K562 (cell line): ENCODE measurements around the gene NRXN3. TPM values are rescaled to one million over a fixed set of nuclear protein-coding genes. Genes with fewer than 3 reads are reported as not detected.

ENCODE experiments used
- ATAC-seq: fragments of 200-7000 bp; cut with Tn5 transposase; 3 replicates; pipeline ENCODE4 v1.9.1; 2020; ENCODE audit warnings: moderate library complexity
- BruUV-seq: library from RNA; stranded (reverse); fragments of 400-500 nt; replicated peaks from 2 replicates; lab custom pipeline; 2021; lab: Mats Ljungman, UMichigan
- CTCF ChIA-PET: fragments of 300-600 bp; formaldehyde crosslinking; extraction: SDS; loops from one replicate; lab custom pipeline; 2021; ENCODE audit warnings: low intra/inter-chr PET ratio; lab: Yijun Ruan, JAX
- POLR2A ChIA-PET: fragments of 300-600, 350-650 bp; sonication (Branson Sonifier 250); formaldehyde crosslinking; extraction: SDS; loops from one replicate; lab custom pipeline; 2021; ENCODE audit warnings: antibody characterized with exemption, inconsistent platforms; lab: Yijun Ruan, JAX
- DNase-seq, 4 experiments: peaks; one replicate each; pipeline versions ENCODE4 v3.0.0 to v3.0.0-alpha.2; 2011 to 2018; ENCODE audit warnings: low spot score in 3 of 4, mixed read lengths in 3 of 4; ENCODE audit errors: extremely low read depth in 1 of 4
- FAIRE-seq: peaks from 2 replicates; lab custom pipeline; 2011; peaks lifted over from hg19 to GRCh38; lab: Jason Lieb, UNC
- H2AFZ ChIP-seq: 2 replicates; pipeline ENCODE4 v1.6.0; 2011; ENCODE audit warnings: low read depth, low read length, control low read depth, inconsistent platforms
- H3K27ac ChIP-seq: fragments of 200-600 bp; 3 replicates; pipeline ENCODE4 v1.8.0; 2011; ENCODE audit warnings: low read depth, mild to moderate bottlenecking, control low read depth, inconsistent platforms, low read length, moderate library complexity, mixed read lengths; ENCODE audit errors: extremely low read depth
- H3K27me3 ChIP-seq, 2 experiments: fragments of 300-600 bp in 1 of 2; 2 replicates in 1 of 2; 3 replicates in 1 of 2; pipeline versions ENCODE4 v1.6.0 to v1.8.0; 2011; ENCODE audit warnings: inconsistent platforms in 2 of 2, low read length in 2 of 2, mild to moderate bottlenecking in 1 of 2, mixed read lengths in 1 of 2, moderate library complexity in 1 of 2; ENCODE audit not compliant: control insufficient read depth in 2 of 2, insufficient read depth in 2 of 2
- H3K36me3 ChIP-seq: fragments of 300-600 bp; 3 replicates; pipeline ENCODE4 v1.8.0; 2011; ENCODE audit warnings: mild to moderate bottlenecking, low read length, inconsistent platforms; ENCODE audit not compliant: control insufficient read depth, insufficient read depth
- H3K4me1 ChIP-seq, 2 experiments: fragments of 200-600 bp in 1 of 2; replicated peaks in 1 of 2; 2 replicates in 1 of 2; 3 replicates in 1 of 2; pipeline versions ENCODE4 v1.5.1 to v1.8.0; 2011; ENCODE audit warnings: inconsistent platforms in 2 of 2, low read length in 2 of 2, mild to moderate bottlenecking in 1 of 2, mixed read lengths in 1 of 2, moderate library complexity in 1 of 2; ENCODE audit not compliant: control insufficient read depth in 2 of 2, insufficient read depth in 2 of 2
- H3K4me2 ChIP-seq: 2 replicates; pipeline ENCODE4 v1.6.1; 2011; ENCODE audit warnings: low read length, control low read depth, inconsistent platforms, mixed read lengths; ENCODE audit not compliant: insufficient read depth
- H3K4me3 ChIP-seq: fragments of 200-600 bp; sonication (generic), shearing (Covaris generic); 2 replicates; pipeline ENCODE4 v1.5.1; 2016; ENCODE audit warnings: control low read depth, inconsistent platforms
- H3K79me2 ChIP-seq: fragments of 200-600 bp; 3 replicates; pipeline ENCODE4 v1.8.0; 2011; ENCODE audit warnings: low read length, inconsistent platforms; ENCODE audit not compliant: control insufficient read depth, insufficient read depth
- H3K9ac ChIP-seq, 2 experiments: 2 replicates each; pipeline versions ENCODE4 v1.6.0 to v1.6.1; 2011; ENCODE audit warnings: low read depth in 2 of 2, low read length in 2 of 2, control low read depth in 1 of 2, inconsistent platforms in 1 of 2, mild to moderate bottlenecking in 1 of 2, mixed read lengths in 1 of 2; ENCODE audit not compliant: insufficient read depth in 1 of 2
- H3K9me1 ChIP-seq: one replicate; pipeline ENCODE4 v1.6.0; 2011; ENCODE audit warnings: inconsistent platforms, mild to moderate bottlenecking, low read length, moderate library complexity; ENCODE audit not compliant: control insufficient read depth, insufficient read depth
- H3K9me3 ChIP-seq: replicated peaks from 2 replicates; pipeline ENCODE4 v1.5.1; 2011; ENCODE audit warnings: low read depth, low read length, inconsistent platforms; ENCODE audit not compliant: control insufficient read depth, insufficient read depth
- H4K20me1 ChIP-seq: replicated peaks from 2 replicates; pipeline ENCODE4 v1.6.1; 2011; ENCODE audit warnings: low read length, inconsistent platforms, mixed read lengths; ENCODE audit not compliant: control insufficient read depth, insufficient read depth
- ARID1B ChIP-seq: fragments of 450-650 bp; IDR thresholded peaks from 2 replicates; pipeline ENCODE4 v1.6.1; 2016; ENCODE audit warnings: antibody characterized with exemption, mild to moderate bottlenecking, inconsistent platforms
- BRCA1 ChIP-seq, 2 experiments: fragments of 450-650 bp in 1 of 2; sonication (generic) in 1 of 2; formaldehyde crosslinking in 1 of 2; IDR thresholded peaks; 2 replicates each; pipeline versions ENCODE4 v1.5.0 to v1.6.1; 2017 to 2020; ENCODE audit warnings: mild to moderate bottlenecking in 1 of 2, missing genetic modification reagents in 1 of 2
- BRD9 ChIP-seq: fragments of 450-650 bp; IDR thresholded peaks from 2 replicates; pipeline ENCODE4 v1.6.1; 2018; ENCODE audit warnings: low read depth; ENCODE audit not compliant: partially characterized antibody
- L3MBTL2 ChIP-seq: fragments of 450-650 bp; IDR thresholded peaks from 2 replicates; pipeline ENCODE4 v1.6.1; 2016; ENCODE audit warnings: mild to moderate bottlenecking, moderate library complexity
- NELFE ChIP-seq: IDR thresholded peaks from 2 replicates; pipeline ENCODE4 v1.6.1; 2011; ENCODE audit warnings: mild to moderate bottlenecking; ENCODE audit not compliant: insufficient read depth, insufficient read length
- ZC3H4 ChIP-seq: sonication (generic); formaldehyde crosslinking; IDR thresholded peaks from 2 replicates; pipeline ENCODE4 v1.9.0; 2021; ENCODE audit warnings: missing genetic modification reagents, borderline replicate concordance
- ZNF174 ChIP-seq: fragments of 250-450 bp; sonication (Bioruptor Pico); IDR thresholded peaks from 2 replicates; pipeline ENCODE4 v1.4.0; 2020; ENCODE audit warnings: mild to moderate bottlenecking
- WGBS: fragments of 100-300 bp; shearing (Covaris generic); methylation state at CpG from one replicate; pipeline ENCODE4 v1.1.6; 2016; ENCODE audit warnings: low coverage, mixed read lengths; ENCODE audit not compliant: insufficient coverage; ENCODE audit errors: missing lambda C conversion rate; 5-methylcytosine and 5-hydroxymethylcytosine counted together
- in situ Hi-C: fragments of 300-500 bp; cut with MboI; formaldehyde crosslinking; loops from 4 replicates; pipeline ENCODE4 v1.15.0; 2018; ENCODE audit warnings: inconsistent platforms, mixed read lengths
- intact Hi-C: fragments of 100-400 bp; cut with micrococcal nuclease; formaldehyde crosslinking; loops from 2 replicates; pipeline ENCODE4 v1.14.2; 2022
- polyA plus RNA-seq, 8 experiments: library from polyadenylated mRNA; depleted of rRNA in 4 of 8; stranded (reverse) in 5 of 8; unstranded in 3 of 8; fragments of >200 nt; fragmentation: Nextera tagmentation in 2 of 8; fragmentation: Illumina TruSeq in 1 of 8; extraction: Ambion mirVana in 2 of 8; extraction: Trizol in 1 of 8; gene quantifications; 2 replicates each; pipeline versions ENCODE4 v1.2.1 to v1.2.3, GENCODE V29; 2011 to 2014; ENCODE audit warnings: inconsistent platforms in 1 of 8, missing spikeins in 1 of 8
- total RNA-seq, 7 experiments: library from RNA; depleted of rRNA in 6 of 7; stranded (reverse); fragments of >200 nt in 6 of 7; fragmentation: Illumina TruSeq in 2 of 7; extraction: Trizol in 2 of 7; gene quantifications; 2 replicates each; pipeline versions ENCODE4 v1.2.1 to v1.2.3, GENCODE V29; 2011 to 2021; ENCODE audit warnings: low replicate concordance in 1 of 7
- TF ChIP-seq, protein P1 (sequence below): IDR thresholded peaks from 2 replicates; pipeline ENCODE4 v1.6.1; 2011; ENCODE audit not compliant: insufficient read length; ENCODE audit errors: extremely low read depth
- TF ChIP-seq, protein P2 (sequence below): sonication (generic); formaldehyde crosslinking; IDR thresholded peaks from 2 replicates; pipeline ENCODE4 v1.4.0; 2020; ENCODE audit warnings: mild to moderate bottlenecking, missing genetic modification reagents
- TF ChIP-seq, protein P3 (sequence below): fragments of 450-650 bp; IDR thresholded peaks from 2 replicates; pipeline ENCODE4 v1.6.1; 2016; ENCODE audit warnings: low read depth
- TF ChIP-seq, protein P4 (sequence below): fragments of 250-450 bp; sonication (Bioruptor Pico); IDR thresholded peaks from 2 replicates; pipeline ENCODE4 v1.5.1; 2021; ENCODE audit warnings: mild to moderate bottlenecking

The NRXN3 gene
- total and polyA plus RNA-seq, 9 of the 15 experiments (the other 6 are each of a cell fraction or from before 2014, with no cell fraction given) = 0.09 TPM; not detected in 8

DNA sequence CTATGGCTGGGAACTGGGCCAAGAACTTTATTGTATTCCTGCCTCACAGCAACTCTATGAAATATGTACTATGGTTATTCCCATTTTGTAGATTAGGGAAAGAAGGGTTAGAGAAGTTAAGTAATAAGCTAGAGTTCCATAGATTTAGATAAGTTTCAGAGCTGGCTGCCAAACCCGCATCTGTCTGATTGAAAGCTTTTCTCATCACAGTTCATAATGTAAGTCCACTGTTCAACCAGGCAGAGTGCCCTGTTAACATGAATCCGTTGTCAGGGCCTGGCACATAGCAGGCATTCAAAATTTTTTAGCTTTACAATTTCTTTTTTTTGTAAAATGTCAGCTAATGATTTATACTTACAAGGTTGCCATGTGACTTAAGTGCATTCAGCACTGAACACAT lies 467.3 kb downstream of the NRXN3 start:
- no peaks in the 10 kb centered on the region for H4K20me1 ChIP-seq
- H3K4me3 ChIP-seq = no peak overlapping the region
- WGBS = 0% methylated on average over 2 of the region's 2 CpGs
- no peaks in the 10 kb centered on the region for H3K9me3 ChIP-seq
- H3K36me3 ChIP-seq = no peaks in the 10 kb centered on the region
- no peak overlapping the region for H2AFZ ChIP-seq
- H3K4me2 ChIP-seq = no peak overlapping the region
- BruUV-seq = no TSS peak
- DNase-seq = no peak
- no peak overlapping the region for H3K9ac ChIP-seq
- POLR2A ChIA-PET = no interaction called here
- ATAC-seq = no peak
- intact Hi-C loops = no loop called here
- no peak overlapping the region for H3K27ac ChIP-seq
- H3K27me3 ChIP-seq = no peaks in the 10 kb centered on the region
- H3K79me2 ChIP-seq = no peaks in the 10 kb centered on the region
- in situ Hi-C loops = no loop called here
- H3K4me1 ChIP-seq = no peaks in the 10 kb centered on the region
- FAIRE-seq = no peak
- no peaks in the 10 kb centered on the region for H3K9me1 ChIP-seq
- CTCF ChIA-PET = no interaction called here
- TF ChIP-seq ZC3H4 (CRISPR knock-in tag) = no peak
- no peak for TF ChIP-seq ARID1B
- TF ChIP-seq BRCA1 (IDR thresholded peaks at IDR 0.05) = no peak
- TF ChIP-seq BRCA1 (CRISPR knock-in tag; IDR thresholded peaks at IDR 0.05) = no peak
- TF ChIP-seq, protein P1, sequence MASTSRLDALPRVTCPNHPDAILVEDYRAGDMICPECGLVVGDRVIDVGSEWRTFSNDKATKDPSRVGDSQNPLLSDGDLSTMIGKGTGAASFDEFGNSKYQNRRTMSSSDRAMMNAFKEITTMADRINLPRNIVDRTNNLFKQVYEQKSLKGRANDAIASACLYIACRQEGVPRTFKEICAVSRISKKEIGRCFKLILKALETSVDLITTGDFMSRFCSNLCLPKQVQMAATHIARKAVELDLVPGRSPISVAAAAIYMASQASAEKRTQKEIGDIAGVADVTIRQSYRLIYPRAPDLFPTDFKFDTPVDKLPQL = no peak
- no peak for TF ChIP-seq NELFE
- TF ChIP-seq, protein P2, sequence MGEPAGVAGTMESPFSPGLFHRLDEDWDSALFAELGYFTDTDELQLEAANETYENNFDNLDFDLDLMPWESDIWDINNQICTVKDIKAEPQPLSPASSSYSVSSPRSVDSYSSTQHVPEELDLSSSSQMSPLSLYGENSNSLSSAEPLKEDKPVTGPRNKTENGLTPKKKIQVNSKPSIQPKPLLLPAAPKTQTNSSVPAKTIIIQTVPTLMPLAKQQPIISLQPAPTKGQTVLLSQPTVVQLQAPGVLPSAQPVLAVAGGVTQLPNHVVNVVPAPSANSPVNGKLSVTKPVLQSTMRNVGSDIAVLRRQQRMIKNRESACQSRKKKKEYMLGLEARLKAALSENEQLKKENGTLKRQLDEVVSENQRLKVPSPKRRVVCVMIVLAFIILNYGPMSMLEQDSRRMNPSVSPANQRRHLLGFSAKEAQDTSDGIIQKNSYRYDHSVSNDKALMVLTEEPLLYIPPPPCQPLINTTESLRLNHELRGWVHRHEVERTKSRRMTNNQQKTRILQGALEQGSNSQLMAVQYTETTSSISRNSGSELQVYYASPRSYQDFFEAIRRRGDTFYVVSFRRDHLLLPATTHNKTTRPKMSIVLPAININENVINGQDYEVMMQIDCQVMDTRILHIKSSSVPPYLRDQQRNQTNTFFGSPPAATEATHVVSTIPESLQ (CRISPR knock-in tag) = no peak
- TF ChIP-seq, protein P3, sequence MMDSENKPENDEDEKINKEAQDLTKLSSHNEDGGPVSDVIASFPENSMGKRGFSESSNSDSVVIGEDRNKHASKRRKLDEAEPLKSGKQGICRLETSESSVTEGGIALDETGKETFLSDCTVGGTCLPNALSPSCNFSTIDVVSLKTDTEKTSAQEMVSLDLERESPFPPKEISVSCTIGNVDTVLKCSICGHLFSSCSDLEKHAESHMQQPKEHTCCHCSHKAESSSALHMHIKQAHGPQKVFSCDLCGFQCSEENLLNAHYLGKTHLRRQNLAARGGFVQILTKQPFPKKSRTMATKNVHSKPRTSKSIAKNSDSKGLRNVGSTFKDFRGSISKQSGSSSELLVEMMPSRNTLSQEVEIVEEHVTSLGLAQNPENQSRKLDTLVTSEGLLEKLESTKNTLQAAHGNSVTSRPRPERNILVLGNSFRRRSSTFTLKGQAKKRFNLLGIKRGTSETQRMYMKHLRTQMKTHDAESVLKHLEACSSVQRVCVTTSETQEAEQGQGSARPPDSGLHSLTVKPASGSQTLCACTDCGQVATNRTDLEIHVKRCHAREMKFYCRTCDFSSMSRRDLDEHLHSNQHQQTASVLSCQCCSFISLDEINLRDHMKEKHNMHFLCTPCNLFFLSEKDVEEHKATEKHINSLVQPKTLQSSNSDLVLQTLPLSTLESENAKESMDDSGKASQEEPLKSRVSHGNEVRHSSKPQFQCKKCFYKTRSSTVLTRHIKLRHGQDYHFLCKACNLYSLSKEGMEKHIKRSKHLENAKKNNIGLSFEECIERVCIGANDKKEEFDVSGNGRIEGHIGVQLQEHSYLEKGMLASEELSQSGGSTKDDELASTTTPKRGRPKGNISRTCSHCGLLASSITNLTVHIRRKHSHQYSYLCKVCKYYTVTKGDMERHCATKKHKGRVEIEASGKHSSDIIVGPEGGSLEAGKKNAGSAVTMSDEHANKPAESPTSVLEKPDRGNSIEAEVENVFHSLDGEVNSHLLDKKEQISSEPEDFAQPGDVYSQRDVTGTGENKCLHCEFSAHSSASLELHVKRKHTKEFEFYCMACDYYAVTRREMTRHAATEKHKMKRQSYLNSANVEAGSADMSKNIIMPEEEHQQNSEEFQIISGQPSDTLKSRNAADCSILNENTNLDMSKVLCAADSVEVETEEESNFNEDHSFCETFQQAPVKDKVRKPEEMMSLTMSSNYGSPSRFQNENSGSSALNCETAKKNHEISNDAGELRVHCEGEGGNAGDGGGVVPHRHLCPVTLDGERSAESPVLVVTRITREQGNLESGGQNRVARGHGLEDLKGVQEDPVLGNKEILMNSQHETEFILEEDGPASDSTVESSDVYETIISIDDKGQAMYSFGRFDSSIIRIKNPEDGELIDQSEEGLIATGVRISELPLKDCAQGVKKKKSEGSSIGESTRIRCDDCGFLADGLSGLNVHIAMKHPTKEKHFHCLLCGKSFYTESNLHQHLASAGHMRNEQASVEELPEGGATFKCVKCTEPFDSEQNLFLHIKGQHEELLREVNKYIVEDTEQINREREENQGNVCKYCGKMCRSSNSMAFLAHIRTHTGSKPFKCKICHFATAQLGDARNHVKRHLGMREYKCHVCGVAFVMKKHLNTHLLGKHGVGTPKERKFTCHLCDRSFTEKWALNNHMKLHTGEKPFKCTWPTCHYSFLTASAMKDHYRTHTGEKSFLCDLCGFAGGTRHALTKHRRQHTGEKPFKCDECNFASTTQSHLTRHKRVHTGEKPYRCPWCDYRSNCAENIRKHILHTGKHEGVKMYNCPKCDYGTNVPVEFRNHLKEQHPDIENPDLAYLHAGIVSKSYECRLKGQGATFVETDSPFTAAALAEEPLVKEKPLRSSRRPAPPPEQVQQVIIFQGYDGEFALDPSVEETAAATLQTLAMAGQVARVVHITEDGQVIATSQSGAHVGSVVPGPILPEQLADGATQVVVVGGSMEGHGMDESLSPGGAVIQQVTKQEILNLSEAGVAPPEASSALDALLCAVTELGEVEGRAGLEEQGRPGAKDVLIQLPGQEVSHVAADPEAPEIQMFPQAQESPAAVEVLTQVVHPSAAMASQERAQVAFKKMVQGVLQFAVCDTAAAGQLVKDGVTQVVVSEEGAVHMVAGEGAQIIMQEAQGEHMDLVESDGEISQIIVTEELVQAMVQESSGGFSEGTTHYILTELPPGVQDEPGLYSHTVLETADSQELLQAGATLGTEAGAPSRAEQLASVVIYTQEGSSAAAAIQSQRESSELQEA = no peak
- TF ChIP-seq BRD9 = no peak
- no peak for TF ChIP-seq L3MBTL2
- no peak for TF ChIP-seq ZNF174
- TF ChIP-seq, protein P4, sequence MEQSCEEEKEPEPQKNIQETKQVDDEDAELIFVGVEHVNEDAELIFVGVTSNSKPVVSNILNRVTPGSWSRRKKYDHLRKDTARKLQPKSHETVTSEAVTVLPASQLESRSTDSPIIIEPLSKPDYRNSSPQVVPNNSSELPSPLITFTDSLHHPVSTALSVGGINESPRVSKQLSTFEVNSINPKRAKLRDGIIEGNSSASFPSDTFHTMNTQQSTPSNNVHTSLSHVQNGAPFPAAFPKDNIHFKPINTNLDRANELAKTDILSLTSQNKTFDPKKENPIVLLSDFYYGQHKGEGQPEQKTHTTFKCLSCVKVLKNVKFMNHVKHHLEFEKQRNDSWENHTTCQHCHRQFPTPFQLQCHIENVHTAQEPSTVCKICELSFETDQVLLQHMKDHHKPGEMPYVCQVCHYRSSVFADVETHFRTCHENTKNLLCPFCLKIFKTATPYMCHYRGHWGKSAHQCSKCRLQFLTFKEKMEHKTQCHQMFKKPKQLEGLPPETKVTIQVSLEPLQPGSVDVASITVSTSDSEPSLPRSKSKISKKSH (CRISPR knock-in tag) = no peak
